ENCODE results near the gene REXO1. TPM values are rescaled to one million over a fixed set of nuclear protein-coding genes. Genes with fewer than 3 reads are reported as not detected.

The REXO1 gene
- total and polyA plus RNA-seq, 2 donors (not counting 1 experiment from before 2014, with no cell fraction given): 6.1 to 6.8 TPM

GRCh38 chr19:1862068-1862423 is 13.8 kb upstream of the REXO1 start:
- no peaks in the 10 kb centered on the region for H3K27me3 ChIP-seq (ENCODE audit: control insufficient read depth, insufficient read depth, low read length)
- H3K36me3 ChIP-seq (ENCODE audit: control insufficient read depth, insufficient read depth, low read length): no peaks in the 10 kb centered on the region
- no peaks in the 10 kb centered on the region for H4K20me1 ChIP-seq (ENCODE audit: control insufficient read depth, extremely low read depth, insufficient read depth, low read length)
- no peak for DNase-seq (ENCODE audit: low read depth in 2 of 2)
- H3K79me2 ChIP-seq (ENCODE audit: control insufficient read depth, insufficient read depth, low read length): peaks cover 56% of the 10 kb centered on the region
- H3K4me1 ChIP-seq (ENCODE audit: control insufficient read depth, extremely low read depth, insufficient read depth, low read length): peaks cover 27% of the 10 kb centered on the region
- H3K9me3 ChIP-seq (ENCODE audit: control insufficient read depth, insufficient read depth, low read depth, low read length): no peaks in the 10 kb centered on the region
- no peak overlapping the region for H2AFZ ChIP-seq (ENCODE audit: low read length)
- peak overlapping the region; percentile 67 to 92 (median 84) for H3K4me3 ChIP-seq (replicated peaks in 1 of 4; ENCODE audit: control extremely low read depth in 1 of 4, insufficient read depth in 1 of 4, low read depth in 3 of 4, low read length in 4 of 4)
- no peak for TF ChIP-seq EZH2 (IDR thresholded peaks at IDR 0.05; ENCODE audit: low read length, missing control alignments)
- TF ChIP-seq, protein P1, sequence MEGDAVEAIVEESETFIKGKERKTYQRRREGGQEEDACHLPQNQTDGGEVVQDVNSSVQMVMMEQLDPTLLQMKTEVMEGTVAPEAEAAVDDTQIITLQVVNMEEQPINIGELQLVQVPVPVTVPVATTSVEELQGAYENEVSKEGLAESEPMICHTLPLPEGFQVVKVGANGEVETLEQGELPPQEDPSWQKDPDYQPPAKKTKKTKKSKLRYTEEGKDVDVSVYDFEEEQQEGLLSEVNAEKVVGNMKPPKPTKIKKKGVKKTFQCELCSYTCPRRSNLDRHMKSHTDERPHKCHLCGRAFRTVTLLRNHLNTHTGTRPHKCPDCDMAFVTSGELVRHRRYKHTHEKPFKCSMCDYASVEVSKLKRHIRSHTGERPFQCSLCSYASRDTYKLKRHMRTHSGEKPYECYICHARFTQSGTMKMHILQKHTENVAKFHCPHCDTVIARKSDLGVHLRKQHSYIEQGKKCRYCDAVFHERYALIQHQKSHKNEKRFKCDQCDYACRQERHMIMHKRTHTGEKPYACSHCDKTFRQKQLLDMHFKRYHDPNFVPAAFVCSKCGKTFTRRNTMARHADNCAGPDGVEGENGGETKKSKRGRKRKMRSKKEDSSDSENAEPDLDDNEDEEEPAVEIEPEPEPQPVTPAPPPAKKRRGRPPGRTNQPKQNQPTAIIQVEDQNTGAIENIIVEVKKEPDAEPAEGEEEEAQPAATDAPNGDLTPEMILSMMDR (conservative IDR thresholded peaks at IDR 0.05 in 1 of 2, IDR thresholded peaks at IDR 0.05 in 1 of 2; ENCODE audit: low read depth in 1 of 2, low read length in 2 of 2): no peak
- peak overlapping the region; percentile 97 for H3K4me2 ChIP-seq (ENCODE audit: extremely low read depth, insufficient read depth, low read length)
- H3K9ac ChIP-seq (ENCODE audit: insufficient read depth, low read length): peak overlapping the region; percentile 76
- H3K27ac ChIP-seq (ENCODE audit: insufficient read depth, low read length): peak overlapping the region; percentile 58

DNA sequence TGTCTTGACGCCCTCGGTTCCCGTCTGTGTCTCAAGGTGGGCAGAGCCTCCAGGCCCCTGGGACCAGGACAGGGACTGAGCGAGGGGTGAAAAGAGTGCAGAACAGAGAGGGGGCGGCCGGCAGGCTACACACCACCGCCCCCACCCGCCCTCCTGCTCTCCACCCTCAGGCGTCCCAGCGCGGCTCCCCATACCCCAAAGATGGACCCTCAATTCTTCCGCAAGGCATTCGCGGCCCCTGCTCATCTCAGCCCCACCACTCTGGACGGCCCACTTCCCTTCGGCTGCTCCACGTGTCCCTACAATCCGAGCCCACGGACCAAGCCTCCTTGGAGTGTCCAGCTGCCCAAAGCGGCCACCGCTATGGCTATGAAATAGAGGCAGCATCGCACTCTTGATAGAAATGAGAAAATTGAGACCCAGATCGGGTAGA is 13.3 kb upstream of the REXO1 start:
- no peaks in the 10 kb centered on the region for H3K27me3 ChIP-seq (ENCODE audit: control insufficient read depth, insufficient read depth, low read length)
- H3K36me3 ChIP-seq (ENCODE audit: control insufficient read depth, insufficient read depth, low read length): no peaks in the 10 kb centered on the region
- DNase-seq (ENCODE audit: low read depth in 2 of 2): no peak
- peak overlapping the region; percentile 8 for H3K9ac ChIP-seq (ENCODE audit: insufficient read depth, low read length)
- no peak for TF ChIP-seq EZH2 (IDR thresholded peaks at IDR 0.05; ENCODE audit: low read length, missing control alignments)
- TF ChIP-seq, protein P1 (conservative IDR thresholded peaks at IDR 0.05 in 1 of 2, IDR thresholded peaks at IDR 0.05 in 1 of 2; ENCODE audit: low read depth in 1 of 2, low read length in 2 of 2): no peak
- peaks cover 28% of the 10 kb centered on the region for H3K4me1 ChIP-seq (ENCODE audit: control insufficient read depth, extremely low read depth, insufficient read depth, low read length)
- H3K9me3 ChIP-seq (ENCODE audit: control insufficient read depth, insufficient read depth, low read depth, low read length): no peaks in the 10 kb centered on the region
- peak overlapping the region; percentile 67 to 92 (median 84) for H3K4me3 ChIP-seq (replicated peaks in 1 of 4; ENCODE audit: control extremely low read depth in 1 of 4, insufficient read depth in 1 of 4, low read depth in 3 of 4, low read length in 4 of 4)
- peaks cover 60% of the 10 kb centered on the region for H3K79me2 ChIP-seq (ENCODE audit: control insufficient read depth, insufficient read depth, low read length)
- H3K4me2 ChIP-seq (ENCODE audit: extremely low read depth, insufficient read depth, low read length): peak overlapping the region; percentile 97
- no peak overlapping the region for H2AFZ ChIP-seq (ENCODE audit: low read length)
- H4K20me1 ChIP-seq (ENCODE audit: control insufficient read depth, extremely low read depth, insufficient read depth, low read length): no peaks in the 10 kb centered on the region
- peak overlapping the region; percentile 72 for H3K27ac ChIP-seq (ENCODE audit: insufficient read depth, low read length)

- Histone ChIP-seq H3K4me1 (ENCODE audit: control insufficient read depth, extremely low read depth, insufficient read depth, low read length) (peaks cover 34% of the 10 kb centered on the region), H3K4me3 (replicated peaks in 1 of 4; ENCODE audit: control extremely low read depth in 1 of 4, insufficient read depth in 1 of 4, low read depth in 3 of 4, low read length in 4 of 4) (peak overlapping the region; percentile 67 to 92 (median 84)), H4K20me1 (ENCODE audit: control insufficient read depth, extremely low read depth, insufficient read depth, low read length) (no peaks in the 10 kb centered on the region), H3K27ac (ENCODE audit: insufficient read depth, low read length) (peak overlapping the region; percentile 72), H3K36me3 (ENCODE audit: control insufficient read depth, insufficient read depth, low read length) (no peaks in the 10 kb centered on the region), H3K79me2 (ENCODE audit: control insufficient read depth, insufficient read depth, low read length) (peaks cover 66% of the 10 kb centered on the region), H3K4me2 (ENCODE audit: extremely low read depth, insufficient read depth, low read length) (peak overlapping the region; percentile 97), H3K27me3 (ENCODE audit: control insufficient read depth, insufficient read depth, low read length) (no peaks in the 10 kb centered on the region), H3K9ac (ENCODE audit: insufficient read depth, low read length) (peak overlapping the region; percentile 26), H2AFZ (ENCODE audit: low read length) (no peak overlapping the region), H3K9me3 (ENCODE audit: control insufficient read depth, insufficient read depth, low read depth, low read length) (no peaks in the 10 kb centered on the region)
- no peak for TF ChIP-seq EZH2 (IDR thresholded peaks at IDR 0.05; ENCODE audit: low read length, missing control alignments)
- TF ChIP-seq, protein P1 (conservative IDR thresholded peaks at IDR 0.05 in 1 of 2, IDR thresholded peaks at IDR 0.05 in 1 of 2; ENCODE audit: low read depth in 1 of 2, low read length in 2 of 2): no peak
- DNase-seq (ENCODE audit: low read depth in 2 of 2): no peak
Measured at GRCh38 chr19:1860821-1861598, 12.7 kb upstream of the REXO1 start.
